AG04450 (cell line): ENCODE results near the gene SEMA4D. TPM values are rescaled to one million over a fixed set of nuclear protein-coding genes. Genes with fewer than 3 reads are reported as not detected.

Experiments
- CTCF ChIA-PET: fragments of 300-600, 350-600 bp; formaldehyde crosslinking; extraction: SDS; loops from one replicate; lab custom pipeline; 2022; ENCODE audit warnings: antibody characterized with exemption, inconsistent platforms; lab: Charles Lee
- POLR2A ChIA-PET: fragments of 350-600 bp; formaldehyde crosslinking; extraction: SDS; loops from one replicate; lab custom pipeline; 2021; ENCODE audit warnings: antibody characterized with exemption, inconsistent platforms; lab: Yijun Ruan, JAX
- DNase-seq: peaks from one replicate; pipeline ENCODE4 v3.0.0-alpha.2; 2011; ENCODE audit warnings: low read depth, low spot score
- H3K27ac ChIP-seq: one replicate; pipeline ENCODE4 v1.5.1; 2012; ENCODE audit warnings: low read depth, low read length, control low read depth
- H3K27me3 ChIP-seq: one replicate; pipeline ENCODE4 v1.6.0; 2012; ENCODE audit warnings: low read length; ENCODE audit not compliant: control insufficient read depth, insufficient read depth
- H3K4me3 ChIP-seq: 2 replicates; pipeline ENCODE4 v1.5.1; 2011; ENCODE audit warnings: mild to moderate bottlenecking, low read depth, low read length, control low read depth
- H3K9me3 ChIP-seq: 2 replicates; pipeline ENCODE4 v1.5.1; 2012; ENCODE audit warnings: low read length; ENCODE audit not compliant: control insufficient read depth, insufficient read depth
- polyA plus RNA-seq: library from polyadenylated mRNA; depleted of rRNA; stranded (reverse); fragments of >200 nt; gene quantifications from 2 replicates; pipeline ENCODE4 v1.2.3, GENCODE V29; 2011
- TF ChIP-seq, protein P1 (sequence below): IDR thresholded peaks from 2 replicates; pipeline ENCODE4 v1.5.1; 2011; ENCODE audit warnings: low read depth, low read length, control low read depth, inconsistent platforms

Gene SEMA4D
- polyA plus RNA-seq, 1 experiment = 2.8 TPM

DNA sequence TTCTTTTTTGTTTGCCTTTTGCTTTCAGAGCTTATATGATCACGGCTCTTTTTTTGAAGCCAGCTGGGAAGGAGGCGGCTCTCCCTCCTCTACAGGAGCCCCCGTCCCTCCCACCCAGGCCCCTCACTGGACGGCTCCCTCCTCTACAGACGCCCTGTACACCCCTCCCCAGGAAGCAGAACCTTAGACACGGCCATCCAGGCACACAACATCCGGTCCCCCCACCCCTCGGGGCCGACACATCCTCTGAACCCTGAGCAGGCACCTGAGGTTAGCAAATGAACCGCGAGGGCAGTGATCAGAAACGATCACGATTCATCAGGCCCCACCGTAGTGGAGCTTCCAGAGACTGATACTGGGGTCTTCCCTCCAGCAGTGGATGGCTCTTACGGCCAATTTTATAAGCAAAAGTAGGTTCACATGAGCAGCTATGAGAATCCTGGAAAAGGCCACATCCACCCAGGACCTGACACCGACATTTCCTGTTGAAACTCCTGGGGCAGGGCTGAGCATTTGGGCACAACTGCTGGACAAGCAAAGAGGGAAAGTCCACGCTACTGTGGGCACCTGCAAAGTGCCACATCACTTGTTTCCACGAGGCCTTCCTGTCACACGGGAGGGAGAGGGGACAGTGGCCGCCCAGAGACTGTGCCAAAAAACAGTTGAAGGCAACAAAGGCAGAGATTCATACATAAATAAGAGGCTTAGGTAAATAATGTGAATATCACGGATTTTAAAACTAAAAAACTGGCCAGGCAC, 78.9 kb downstream of the SEMA4D start:
- TF ChIP-seq, protein P1, sequence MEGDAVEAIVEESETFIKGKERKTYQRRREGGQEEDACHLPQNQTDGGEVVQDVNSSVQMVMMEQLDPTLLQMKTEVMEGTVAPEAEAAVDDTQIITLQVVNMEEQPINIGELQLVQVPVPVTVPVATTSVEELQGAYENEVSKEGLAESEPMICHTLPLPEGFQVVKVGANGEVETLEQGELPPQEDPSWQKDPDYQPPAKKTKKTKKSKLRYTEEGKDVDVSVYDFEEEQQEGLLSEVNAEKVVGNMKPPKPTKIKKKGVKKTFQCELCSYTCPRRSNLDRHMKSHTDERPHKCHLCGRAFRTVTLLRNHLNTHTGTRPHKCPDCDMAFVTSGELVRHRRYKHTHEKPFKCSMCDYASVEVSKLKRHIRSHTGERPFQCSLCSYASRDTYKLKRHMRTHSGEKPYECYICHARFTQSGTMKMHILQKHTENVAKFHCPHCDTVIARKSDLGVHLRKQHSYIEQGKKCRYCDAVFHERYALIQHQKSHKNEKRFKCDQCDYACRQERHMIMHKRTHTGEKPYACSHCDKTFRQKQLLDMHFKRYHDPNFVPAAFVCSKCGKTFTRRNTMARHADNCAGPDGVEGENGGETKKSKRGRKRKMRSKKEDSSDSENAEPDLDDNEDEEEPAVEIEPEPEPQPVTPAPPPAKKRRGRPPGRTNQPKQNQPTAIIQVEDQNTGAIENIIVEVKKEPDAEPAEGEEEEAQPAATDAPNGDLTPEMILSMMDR = no peak
- DNase-seq = no peak
- Histone ChIP-seq H3K9me3 (peaks cover 6% of the 10 kb centered on the region), H3K27ac (no peak overlapping the region), H3K27me3 (no peaks in the 10 kb centered on the region), H3K4me3 (no peak overlapping the region)
- ChIA-PET CTCF (no interaction called here), POLR2A (no interaction called here)

DNA sequence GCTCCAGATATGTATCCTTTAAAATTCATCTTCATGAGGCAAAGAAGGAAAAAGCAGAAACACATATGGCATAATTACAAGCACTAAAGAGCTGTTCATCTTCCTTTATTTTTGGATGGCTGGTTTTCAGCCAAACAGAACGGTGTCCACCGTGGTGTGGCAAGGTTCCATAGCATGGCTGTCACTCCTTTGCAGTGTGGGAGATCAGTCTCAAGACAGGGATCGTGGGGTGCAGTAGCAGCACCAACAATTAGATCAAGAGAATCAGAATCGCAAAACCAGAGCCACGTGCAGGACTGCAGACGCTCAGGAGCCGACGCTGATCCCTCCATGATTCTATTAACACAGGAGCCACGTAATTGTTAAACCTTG, 79.5 kb downstream of the SEMA4D start:
- TF ChIP-seq, protein P1 = no peak
- Histone ChIP-seq H3K27me3 (no peaks in the 10 kb centered on the region), H3K4me3 (no peak overlapping the region), H3K27ac (no peak overlapping the region), H3K9me3 (peaks cover 6% of the 10 kb centered on the region)
- ChIA-PET POLR2A (no interaction called here), CTCF (no interaction called here)
- DNase-seq = no peak

DNA sequence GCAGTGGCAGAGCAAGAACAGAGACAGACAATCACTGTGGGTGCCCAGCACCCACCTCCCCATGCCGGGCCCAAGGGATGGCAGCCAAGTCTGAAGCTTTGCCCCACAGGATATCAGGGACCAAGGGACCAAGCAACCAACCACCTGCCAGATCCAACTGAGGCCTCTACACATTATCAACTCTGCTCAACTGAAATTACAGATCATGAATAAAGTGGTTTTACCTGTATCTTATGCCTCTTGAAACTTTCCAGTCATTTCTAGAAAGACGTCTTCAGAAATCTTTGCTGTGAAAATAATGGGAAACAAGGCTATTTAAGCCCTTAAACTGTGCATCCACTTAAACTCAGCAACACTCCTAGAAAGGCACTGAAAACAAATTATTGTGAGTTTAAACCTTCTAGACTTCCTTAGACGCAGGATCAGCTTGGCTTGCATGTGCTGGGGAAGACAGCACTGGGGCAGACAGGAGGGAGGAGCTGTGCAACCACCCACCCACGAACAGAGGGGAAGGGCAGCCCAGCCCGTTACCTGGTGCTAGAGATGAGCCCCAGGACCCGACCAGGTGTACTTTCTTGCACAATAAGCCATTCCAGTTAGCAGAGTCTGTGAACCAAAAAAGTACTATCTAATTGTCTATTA, 80.0 kb downstream of the SEMA4D start:
- ChIA-PET POLR2A (no interaction called here), CTCF (no interaction called here)
- no peak for DNase-seq
- TF ChIP-seq, protein P1 = no peak
- Histone ChIP-seq H3K9me3 (peaks cover 6% of the 10 kb centered on the region), H3K27me3 (no peaks in the 10 kb centered on the region), H3K4me3 (no peak overlapping the region), H3K27ac (no peak overlapping the region)

DNA sequence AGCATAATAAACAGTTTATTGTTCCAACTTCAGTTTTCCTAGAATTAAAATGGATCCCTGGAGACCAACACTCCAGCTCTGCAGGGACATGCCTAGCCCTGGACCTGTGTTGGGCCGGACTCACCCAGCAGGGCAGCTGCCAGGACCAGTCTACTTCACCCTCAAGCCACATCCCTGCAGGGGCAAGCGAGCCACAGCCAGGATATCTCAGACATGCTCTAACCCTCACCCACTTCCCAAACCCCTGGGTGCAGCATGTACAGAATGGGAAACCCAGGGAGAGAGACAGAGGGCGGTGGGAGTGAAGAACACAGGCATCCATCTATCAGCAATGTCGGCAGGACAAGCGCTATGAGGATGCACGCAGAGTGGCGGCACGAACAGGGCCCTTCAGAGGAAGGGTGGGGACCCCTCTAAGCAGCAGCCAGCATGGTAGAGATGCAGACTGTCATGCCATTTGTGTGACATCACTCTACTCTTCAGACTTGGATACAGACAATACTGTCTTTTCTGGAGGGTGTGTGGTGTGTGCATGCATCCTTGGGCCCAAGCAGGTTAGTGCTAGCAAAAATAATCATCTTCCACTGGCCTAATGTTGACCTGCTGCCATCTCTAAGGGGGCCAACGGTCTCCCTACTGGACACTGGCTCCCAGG, 83.1 kb downstream of the SEMA4D start:
- CTCF ChIA-PET = interaction anchor here (1.2 kb wide), 1 partner anchor 12 kb away, joined by 4 read pairs; no protein-coding TSS in a partner anchor
- TF ChIP-seq, protein P1 = no peak
- peaks cover 5% of the 10 kb centered on the region for H3K27me3 ChIP-seq

More for the DNA sequence above, 83.1 kb downstream of the SEMA4D start:
- H3K4me3 ChIP-seq = no peak overlapping the region
- POLR2A ChIA-PET = no interaction called here
- peaks cover 13% of the 10 kb centered on the region for H3K9me3 ChIP-seq
- no peak for DNase-seq
- no peak overlapping the region for H3K27ac ChIP-seq
